Hepatocyte (in vitro differentiated cells): ENCODE data around the gene NHERF2. TPM values are rescaled to one million over a fixed set of nuclear protein-coding genes. Genes with fewer than 3 reads are reported as not detected.

Experiments
- DNase-seq: peaks from one replicate; pipeline ENCODE4 v3.0.0-alpha.2; 2016; ENCODE audit warnings: low spot score
- H2AFZ ChIP-seq: fragments of 200-600 bp; sonication (generic); 2 replicates; pipeline ENCODE4 v1.6.0; 2016; ENCODE audit warnings: antibody characterized with exemption, mild to moderate bottlenecking
- H3K27ac ChIP-seq: fragments of 200-600 bp; sonication (generic); 2 replicates; pipeline ENCODE4 v1.5.1; 2016; ENCODE audit warnings: mild to moderate bottlenecking
- H3K27me3 ChIP-seq: fragments of 200-600 bp; sonication (generic); 2 replicates; pipeline ENCODE4 v1.6.1; 2016
- H3K36me3 ChIP-seq: fragments of 200-600 bp; sonication (generic); replicated peaks from 2 replicates; pipeline ENCODE4 v1.5.1; 2016; ENCODE audit warnings: low read depth; ENCODE audit not compliant: insufficient read depth
- H3K4me1 ChIP-seq: fragments of 200-600 bp; sonication (generic); 2 replicates; pipeline ENCODE4 v1.5.1; 2016; ENCODE audit warnings: mild to moderate bottlenecking, moderate library complexity; ENCODE audit not compliant: insufficient read depth
- H3K4me2 ChIP-seq: fragments of 200-600 bp; sonication (generic); 2 replicates; pipeline ENCODE4 v1.6.0; 2016
- H3K4me3 ChIP-seq: fragments of 200-600 bp; sonication (generic); 2 replicates; pipeline ENCODE4 v1.5.1; 2016; ENCODE audit warnings: mild to moderate bottlenecking
- H3K79me2 ChIP-seq: fragments of 200-600 bp; sonication (generic); 2 replicates; pipeline ENCODE4 v1.6.0; 2017; ENCODE audit warnings: mild to moderate bottlenecking
- H3K9me2 ChIP-seq: fragments of 200-600 bp; sonication (generic); replicated peaks from 2 replicates; pipeline ENCODE4 v1.6.0; 2017; ENCODE audit warnings: mild to moderate bottlenecking; ENCODE audit not compliant: insufficient read depth
- H3K9me3 ChIP-seq: fragments of 200-600 bp; sonication (generic); 2 replicates; pipeline ENCODE4 v1.5.1; 2016; ENCODE audit warnings: low read depth, mild to moderate bottlenecking
- H4K20me1 ChIP-seq: fragments of 200-600 bp; sonication (generic); 2 replicates; pipeline ENCODE4 v1.6.0; 2016; ENCODE audit warnings: mild to moderate bottlenecking; ENCODE audit not compliant: insufficient read depth, poor library complexity, severe bottlenecking
- EZH2 ChIP-seq: fragments of 200-600 bp; sonication (generic); IDR thresholded peaks from 2 replicates; pipeline ENCODE4 v1.6.1; 2016; ENCODE audit warnings: antibody characterized with exemption, mild to moderate bottlenecking, borderline replicate concordance
- EZH2phosphoT487 ChIP-seq: fragments of 200-600 bp; sonication (generic); IDR thresholded peaks from one replicate; pipeline ENCODE4 v1.6.1; 2018; ENCODE audit warnings: antibody characterized with exemption, mild to moderate bottlenecking, low read depth, moderate library complexity; ENCODE audit not compliant: unreplicated experiment, severe bottlenecking
- WGBS: methylation state at CpG from one replicate; pipeline ENCODE4 v1.1.6; 2016; ENCODE audit warnings: low lambda C conversion rate; ENCODE audit errors: missing lambda C conversion rate; 5-methylcytosine and 5-hydroxymethylcytosine counted together
- polyA plus RNA-seq: library from polyadenylated mRNA; unstranded; fragments of >200 nt; fragmentation: Nextera tagmentation; extraction: Ambion mirVana; gene quantifications from 2 replicates; pipeline ENCODE4 v1.2.1, GENCODE V29; 2016
- total RNA-seq: library from RNA; depleted of rRNA; stranded (reverse); fragments of >200 nt; gene quantifications from 2 replicates; pipeline ENCODE4 v1.2.3, GENCODE V29; 2014
- TF ChIP-seq, protein P1 (sequence below): fragments of 200-600 bp; sonication (generic); IDR thresholded peaks from 2 replicates; pipeline ENCODE4 v1.5.1; 2016; ENCODE audit warnings: antibody characterized with exemption, mild to moderate bottlenecking; ENCODE audit not compliant: poor library complexity

The NHERF2 gene
- total and polyA plus RNA-seq, 2 experiments from 2014 or later, result 29.6 to 43.8 TPM

DNA sequence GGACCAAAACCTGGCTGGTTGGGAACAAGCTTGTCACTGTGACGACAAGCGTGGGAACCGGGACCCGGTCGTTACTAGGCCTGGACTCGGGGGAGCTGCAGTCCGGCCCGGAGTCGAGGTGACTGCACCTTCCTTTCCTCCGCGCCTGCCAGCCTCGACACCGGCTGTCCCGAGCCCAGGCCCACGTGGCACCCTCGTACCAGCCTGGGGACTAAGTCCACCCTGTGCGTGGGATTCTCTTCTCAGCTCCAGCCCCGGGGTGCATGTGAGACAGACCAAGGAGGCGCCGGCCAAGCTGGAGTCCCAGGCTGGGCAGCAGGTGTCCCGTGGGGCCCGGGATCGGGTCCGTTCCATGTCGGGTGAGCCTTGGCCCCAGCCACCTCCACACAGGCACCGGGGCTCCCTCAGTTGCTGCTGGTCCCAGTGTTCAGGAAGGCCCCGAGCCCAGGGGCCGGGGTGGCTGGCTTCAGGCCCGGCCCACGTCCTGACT lies 52.7 kb downstream of the NHERF2 start:
- Histone ChIP-seq H3K79me2 (no peaks in the 10 kb centered on the region), H3K9me2 (no peaks in the 10 kb centered on the region), H4K20me1 (no peaks in the 10 kb centered on the region), H3K27ac (no peak overlapping the region), H3K4me2 (no peak overlapping the region), H3K4me1 (no peaks in the 10 kb centered on the region), H3K27me3 (no peaks in the 10 kb centered on the region), H2AFZ (no peak overlapping the region), H3K36me3 (no peaks in the 10 kb centered on the region), H3K9me3 (no peaks in the 10 kb centered on the region), H3K4me3 (no peak overlapping the region)
- TF ChIP-seq EZH2phosphoT487, result no peak
- TF ChIP-seq, protein P1, sequence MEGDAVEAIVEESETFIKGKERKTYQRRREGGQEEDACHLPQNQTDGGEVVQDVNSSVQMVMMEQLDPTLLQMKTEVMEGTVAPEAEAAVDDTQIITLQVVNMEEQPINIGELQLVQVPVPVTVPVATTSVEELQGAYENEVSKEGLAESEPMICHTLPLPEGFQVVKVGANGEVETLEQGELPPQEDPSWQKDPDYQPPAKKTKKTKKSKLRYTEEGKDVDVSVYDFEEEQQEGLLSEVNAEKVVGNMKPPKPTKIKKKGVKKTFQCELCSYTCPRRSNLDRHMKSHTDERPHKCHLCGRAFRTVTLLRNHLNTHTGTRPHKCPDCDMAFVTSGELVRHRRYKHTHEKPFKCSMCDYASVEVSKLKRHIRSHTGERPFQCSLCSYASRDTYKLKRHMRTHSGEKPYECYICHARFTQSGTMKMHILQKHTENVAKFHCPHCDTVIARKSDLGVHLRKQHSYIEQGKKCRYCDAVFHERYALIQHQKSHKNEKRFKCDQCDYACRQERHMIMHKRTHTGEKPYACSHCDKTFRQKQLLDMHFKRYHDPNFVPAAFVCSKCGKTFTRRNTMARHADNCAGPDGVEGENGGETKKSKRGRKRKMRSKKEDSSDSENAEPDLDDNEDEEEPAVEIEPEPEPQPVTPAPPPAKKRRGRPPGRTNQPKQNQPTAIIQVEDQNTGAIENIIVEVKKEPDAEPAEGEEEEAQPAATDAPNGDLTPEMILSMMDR, result no peak
- TF ChIP-seq EZH2, result no peak
- no peak for DNase-seq
- 95% methylated on average over 24 of the region's 30 CpGs for WGBS

DNA sequence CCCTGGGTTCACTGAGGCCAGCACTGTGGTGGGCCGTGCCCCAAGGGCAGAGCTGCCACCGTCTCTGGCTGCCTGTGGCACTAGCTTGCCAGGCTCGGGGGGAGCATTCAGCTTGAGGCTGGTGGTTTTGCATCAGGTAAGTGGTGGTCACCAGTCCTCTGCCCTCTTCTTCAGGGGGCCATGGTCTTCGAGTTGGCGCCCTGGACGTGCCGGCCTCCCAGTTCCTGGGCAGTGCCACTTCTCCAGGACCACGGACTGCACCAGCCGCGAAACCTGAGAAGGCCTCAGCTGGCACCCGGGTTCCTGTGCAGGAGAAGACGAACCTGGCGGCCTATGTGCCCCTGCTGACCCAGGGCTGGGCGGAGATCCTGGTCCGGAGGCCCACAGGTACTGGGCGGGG lies 53.3 kb downstream of the NHERF2 start:
- Histone ChIP-seq H3K4me1 (no peaks in the 10 kb centered on the region), H4K20me1 (no peaks in the 10 kb centered on the region), H3K27ac (no peak overlapping the region), H3K27me3 (no peaks in the 10 kb centered on the region), H3K4me3 (no peak overlapping the region), H3K9me3 (no peaks in the 10 kb centered on the region), H3K79me2 (no peaks in the 10 kb centered on the region), H3K4me2 (no peak overlapping the region), H2AFZ (no peak overlapping the region), H3K36me3 (no peaks in the 10 kb centered on the region), H3K9me2 (no peaks in the 10 kb centered on the region)
- WGBS, result 96% methylated on average over 16 of the region's 16 CpGs
- no peak for DNase-seq
- TF ChIP-seq, protein P1, result no peak
- TF ChIP-seq EZH2 (no peak), EZH2phosphoT487 (no peak)

DNA sequence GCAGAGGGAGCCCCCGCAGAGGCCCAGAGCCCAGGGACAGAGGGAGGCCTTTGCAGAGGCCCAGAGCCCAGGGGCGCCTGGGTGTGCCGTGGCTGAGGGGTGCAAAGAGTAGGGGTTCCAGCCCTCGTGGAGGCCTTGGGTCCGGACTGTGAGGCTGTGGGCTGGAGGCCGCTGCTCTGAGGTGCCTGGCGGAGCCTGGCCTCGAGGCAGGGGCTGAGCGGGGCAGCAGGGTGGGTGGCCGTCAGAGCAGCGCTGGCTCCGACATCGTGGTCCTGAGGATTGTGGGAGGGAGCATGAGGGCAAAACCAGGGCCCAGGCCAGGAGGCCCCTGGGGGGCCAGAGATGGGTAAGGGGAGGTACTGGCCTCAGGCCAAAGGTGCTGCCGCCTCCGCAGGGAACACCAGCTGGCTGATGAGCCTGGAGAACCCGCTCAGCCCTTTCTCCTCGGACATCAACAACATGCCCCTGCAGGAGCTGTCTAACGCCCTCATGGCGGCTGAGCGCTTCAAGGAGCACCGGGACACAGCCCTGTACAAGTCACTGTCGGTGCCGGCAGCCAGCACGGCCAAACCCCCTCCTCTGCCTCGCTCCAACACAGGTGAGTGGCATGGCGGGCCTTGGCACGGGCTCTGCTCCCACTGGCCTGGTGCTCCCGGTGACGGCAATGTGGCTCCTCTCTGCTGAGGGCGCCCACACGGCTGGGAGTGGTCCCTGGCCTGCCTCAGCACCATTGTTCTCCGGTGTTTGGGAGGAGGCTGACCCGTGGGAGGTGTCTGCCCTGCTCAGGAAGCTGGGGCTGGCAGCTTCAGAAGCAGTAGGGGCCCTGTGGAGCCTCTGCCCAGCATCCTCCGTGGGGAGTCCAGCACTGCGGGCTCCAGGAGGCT lies 54.7 kb downstream of the NHERF2 start:
- no peaks in the 10 kb centered on the region for H3K79me2 ChIP-seq
- no peaks in the 10 kb centered on the region for H3K9me2 ChIP-seq
- TF ChIP-seq EZH2phosphoT487, result no peak
- TF ChIP-seq, protein P1, result no peak
- no peak for TF ChIP-seq EZH2
- H3K9me3 ChIP-seq, result no peaks in the 10 kb centered on the region
- WGBS, result 93% methylated on average over 35 of the region's 35 CpGs
- H3K4me1 ChIP-seq, result no peaks in the 10 kb centered on the region
- H3K27ac ChIP-seq, result no peak overlapping the region
- H3K4me3 ChIP-seq, result no peak overlapping the region
- H4K20me1 ChIP-seq, result no peaks in the 10 kb centered on the region
- no peaks in the 10 kb centered on the region for H3K36me3 ChIP-seq
- no peaks in the 10 kb centered on the region for H3K27me3 ChIP-seq
- no peak overlapping the region for H2AFZ ChIP-seq
- no peak for DNase-seq
- no peak overlapping the region for H3K4me2 ChIP-seq
